Measurements from ENCODE around the gene ARFRP1. TPM values are rescaled to one million over a fixed set of nuclear protein-coding genes. Genes with fewer than 3 reads are reported as not detected.
A peak's percentile ranks its signal among the peaks of the same experiment; 100 is the strongest.

The ARFRP1 gene
- total RNA-seq, 1 donor from 2014 or later = 51.0 TPM

DNA sequence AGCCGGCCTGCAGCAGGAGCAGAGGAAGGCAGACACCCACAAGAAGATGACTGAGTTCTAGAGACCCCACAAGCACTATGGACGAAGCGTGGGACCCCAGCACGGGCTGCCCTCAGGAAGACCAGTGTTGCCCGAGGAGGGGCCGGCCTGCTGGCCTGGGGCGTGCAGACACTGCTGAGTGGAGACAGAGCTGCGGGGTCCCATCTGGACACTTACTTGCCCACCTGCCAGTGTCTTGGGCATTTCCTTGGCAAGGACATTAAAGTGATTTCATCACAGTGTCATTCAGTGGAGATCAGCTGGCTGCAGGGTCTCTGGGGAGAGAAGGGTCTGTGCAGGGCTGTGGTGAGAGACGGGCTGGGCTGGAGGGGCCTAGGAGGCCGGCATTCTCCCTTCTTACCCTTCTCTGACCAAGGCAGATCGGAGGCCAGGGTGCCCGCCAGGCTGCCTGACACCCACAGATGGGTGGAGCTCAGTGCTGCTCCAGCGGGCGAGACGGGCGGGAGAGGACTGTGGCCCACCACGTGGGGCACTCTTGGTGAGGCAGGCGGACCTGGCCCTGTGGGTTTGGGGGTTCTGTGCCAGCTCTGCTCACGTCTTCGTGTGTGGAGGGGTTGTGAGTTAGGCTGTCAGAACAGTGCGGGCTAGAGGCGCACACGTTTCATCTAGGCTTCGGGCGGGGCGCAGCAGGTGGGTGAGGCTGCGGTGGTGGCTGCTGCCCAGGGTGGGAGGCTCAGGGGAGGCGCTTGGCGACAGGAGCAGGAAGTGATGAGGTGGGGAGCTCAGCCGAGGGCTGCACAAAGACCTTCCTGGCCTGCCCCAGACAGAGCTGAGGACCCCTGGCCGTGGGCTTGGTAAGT lies 28.3 kb upstream of the ARFRP1 start, which contains the start of gene LIME1:
TSS of gene LIME1 (plus strand) at position 806 of the 860 bp plus-strand sequence. CDS start 886 bp downstream, outside the sequence.
- Mint-ChIP-seq H3K36me3 (ENCODE audit: insufficient read depth) (peaks cover 17% of the 10 kb centered on the region), H3K9me3 (ENCODE audit: low read depth) (no peaks in the 10 kb centered on the region), H3K4me3 (ENCODE audit: low read depth) (no peak within 1 kb of the TSS), H3K27me3 (peaks cover 6% of the 10 kb centered on the region), H3K4me1 (ENCODE audit: low read depth) (no peaks in the 10 kb centered on the region), H3K27ac (peak within 1 kb of the TSS; percentile 37)
- DNase-seq (ENCODE audit: low spot score, unreplicated experiment) = no peak
- TF ChIP-seq, protein P1, sequence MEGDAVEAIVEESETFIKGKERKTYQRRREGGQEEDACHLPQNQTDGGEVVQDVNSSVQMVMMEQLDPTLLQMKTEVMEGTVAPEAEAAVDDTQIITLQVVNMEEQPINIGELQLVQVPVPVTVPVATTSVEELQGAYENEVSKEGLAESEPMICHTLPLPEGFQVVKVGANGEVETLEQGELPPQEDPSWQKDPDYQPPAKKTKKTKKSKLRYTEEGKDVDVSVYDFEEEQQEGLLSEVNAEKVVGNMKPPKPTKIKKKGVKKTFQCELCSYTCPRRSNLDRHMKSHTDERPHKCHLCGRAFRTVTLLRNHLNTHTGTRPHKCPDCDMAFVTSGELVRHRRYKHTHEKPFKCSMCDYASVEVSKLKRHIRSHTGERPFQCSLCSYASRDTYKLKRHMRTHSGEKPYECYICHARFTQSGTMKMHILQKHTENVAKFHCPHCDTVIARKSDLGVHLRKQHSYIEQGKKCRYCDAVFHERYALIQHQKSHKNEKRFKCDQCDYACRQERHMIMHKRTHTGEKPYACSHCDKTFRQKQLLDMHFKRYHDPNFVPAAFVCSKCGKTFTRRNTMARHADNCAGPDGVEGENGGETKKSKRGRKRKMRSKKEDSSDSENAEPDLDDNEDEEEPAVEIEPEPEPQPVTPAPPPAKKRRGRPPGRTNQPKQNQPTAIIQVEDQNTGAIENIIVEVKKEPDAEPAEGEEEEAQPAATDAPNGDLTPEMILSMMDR (IDR thresholded peaks at IDR 0.05; ENCODE audit: unreplicated experiment) = no peak

DNA sequence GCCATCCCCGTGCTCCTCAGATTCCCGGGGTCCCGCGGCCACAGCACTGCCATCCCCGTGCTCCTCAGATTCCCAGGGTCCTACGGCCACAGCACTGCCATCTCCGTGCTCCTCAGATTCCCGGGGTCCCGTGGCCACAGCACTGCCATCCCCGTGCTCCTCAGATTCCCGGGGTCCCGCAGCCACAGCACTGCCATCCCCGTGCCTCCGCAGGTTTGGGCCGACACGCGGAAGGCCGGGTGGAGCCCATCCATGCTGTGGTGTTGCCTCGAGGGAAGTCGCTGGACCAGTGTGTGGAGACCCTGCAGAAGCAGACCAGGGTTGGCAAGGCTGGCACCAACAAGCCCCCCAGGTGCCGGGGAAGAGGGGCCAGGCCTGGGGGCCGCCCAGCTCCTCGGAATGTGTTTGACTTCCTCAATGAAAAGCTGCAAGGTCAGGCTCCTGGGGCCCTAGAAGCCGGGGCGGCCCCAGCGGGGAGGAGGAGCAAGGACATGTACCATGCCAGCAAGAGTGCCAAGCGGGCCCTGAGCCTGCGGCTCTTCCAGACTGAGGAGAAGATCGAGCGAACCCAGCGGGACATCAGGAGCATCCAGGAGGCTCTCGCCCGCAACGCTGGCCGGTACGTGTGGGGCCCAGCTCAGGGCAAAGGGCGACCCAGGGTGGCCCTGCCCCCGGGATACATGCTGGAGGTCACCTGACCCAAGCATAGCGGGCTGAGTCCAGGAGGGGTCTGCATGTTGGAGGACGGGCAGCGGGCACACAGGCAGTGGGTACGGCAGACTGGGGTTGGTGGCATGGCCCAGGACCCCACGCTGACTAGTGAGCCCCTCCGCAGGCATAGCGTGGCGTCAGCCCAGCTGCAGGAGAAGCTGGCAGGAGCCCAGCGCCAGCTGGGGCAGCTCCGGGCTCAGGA lies 27.4 kb upstream of the ARFRP1 start:
- TF ChIP-seq, protein P1 (IDR thresholded peaks at IDR 0.05; ENCODE audit: unreplicated experiment) = no peak
- Mint-ChIP-seq H3K36me3 (ENCODE audit: insufficient read depth) (peaks cover 17% of the 10 kb centered on the region), H3K9me3 (ENCODE audit: low read depth) (no peaks in the 10 kb centered on the region), H3K4me1 (ENCODE audit: low read depth) (no peaks in the 10 kb centered on the region), H3K4me3 (ENCODE audit: low read depth) (no peak overlapping the region), H3K27ac (no peak overlapping the region), H3K27me3 (peaks cover 6% of the 10 kb centered on the region)
- no peak for DNase-seq (ENCODE audit: low spot score, unreplicated experiment)

DNA sequence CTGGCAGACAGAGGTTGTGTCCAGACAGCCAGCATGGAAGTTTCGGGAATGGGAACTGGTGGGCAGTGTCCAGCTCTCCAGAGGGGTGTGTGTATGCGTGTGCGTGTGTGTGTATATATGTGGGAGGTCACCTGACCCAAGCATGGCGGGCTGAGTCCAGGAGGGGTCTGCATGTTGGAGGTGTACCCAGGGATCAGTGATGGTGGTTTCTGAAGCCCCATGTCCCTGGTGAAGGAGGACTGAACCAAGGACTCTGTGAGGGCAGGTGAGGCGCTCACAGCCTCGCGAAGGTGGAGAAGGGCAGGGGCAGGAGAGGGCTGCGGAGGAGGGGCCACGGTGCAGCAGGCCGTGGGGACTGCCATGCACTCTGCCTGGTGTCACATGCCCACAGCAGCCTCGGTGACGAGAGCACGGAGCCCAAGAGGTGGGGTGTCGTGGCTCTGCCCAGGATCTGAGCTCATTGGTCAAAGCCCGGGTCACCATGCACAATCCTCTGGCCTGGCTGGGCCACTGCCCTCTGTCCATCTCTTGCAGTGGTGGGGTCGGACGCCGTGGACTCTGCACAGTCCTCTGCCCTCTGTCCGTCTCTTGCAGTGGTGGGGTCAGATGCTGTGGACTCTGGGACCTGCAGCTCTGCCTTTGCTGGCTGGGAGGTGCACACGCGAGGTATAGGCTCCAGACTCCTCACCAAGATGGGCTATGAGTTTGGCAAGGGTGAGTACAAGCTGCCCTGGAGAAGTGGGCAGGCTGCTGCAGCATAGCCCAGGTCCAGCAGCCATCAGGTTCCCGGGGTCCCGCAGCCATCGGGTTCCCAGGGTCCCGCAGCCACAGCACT lies 26.6 kb upstream of the ARFRP1 start:
- no peak for DNase-seq (ENCODE audit: low spot score, unreplicated experiment)
- Mint-ChIP-seq H3K27ac (no peak overlapping the region), H3K4me3 (ENCODE audit: low read depth) (no peak overlapping the region), H3K9me3 (ENCODE audit: low read depth) (no peaks in the 10 kb centered on the region), H3K4me1 (ENCODE audit: low read depth) (no peaks in the 10 kb centered on the region), H3K27me3 (peaks cover 6% of the 10 kb centered on the region), H3K36me3 (ENCODE audit: insufficient read depth) (peaks cover 20% of the 10 kb centered on the region)
- TF ChIP-seq, protein P1 (IDR thresholded peaks at IDR 0.05; ENCODE audit: unreplicated experiment) = no peak

DNA sequence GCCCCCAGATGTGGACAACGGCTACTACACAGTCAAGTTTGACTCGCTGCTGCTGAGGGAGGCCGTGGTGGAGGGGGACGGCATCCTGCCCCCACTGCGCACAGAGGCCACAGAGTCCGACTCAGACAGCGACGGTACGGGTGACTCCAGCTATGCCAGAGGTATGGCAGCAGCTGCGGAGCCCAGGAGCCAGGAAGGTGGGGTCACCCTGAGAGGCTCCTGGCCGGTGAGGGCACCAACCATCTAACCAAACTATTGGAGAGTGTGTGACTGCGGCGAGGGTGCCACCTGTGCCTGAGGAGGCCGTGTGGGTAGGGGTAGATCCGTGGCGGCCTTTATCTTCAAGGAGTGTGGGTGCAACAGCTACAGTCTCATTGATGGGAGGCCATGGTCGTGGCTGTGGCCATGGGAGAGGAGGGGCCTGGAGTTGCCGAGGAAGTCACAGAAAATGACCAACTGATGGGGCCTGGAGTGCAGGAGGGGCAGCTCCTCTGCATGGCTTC lies 25.9 kb upstream of the ARFRP1 start:
- Mint-ChIP-seq H3K27me3 (peaks cover 6% of the 10 kb centered on the region), H3K36me3 (ENCODE audit: insufficient read depth) (peaks cover 20% of the 10 kb centered on the region), H3K27ac (no peak overlapping the region), H3K9me3 (ENCODE audit: low read depth) (no peaks in the 10 kb centered on the region), H3K4me1 (ENCODE audit: low read depth) (no peaks in the 10 kb centered on the region), H3K4me3 (ENCODE audit: low read depth) (no peak overlapping the region)
- no peak for DNase-seq (ENCODE audit: low spot score, unreplicated experiment)
- TF ChIP-seq, protein P1 (IDR thresholded peaks at IDR 0.05; ENCODE audit: unreplicated experiment) = no peak

All from progenitor cell of endocrine pancreas (in vitro differentiated cells).